Stimulated activated CD8-positive, alpha-beta memory T cell treated with anti-CD3 and anti-CD28 coated beads, Interleukin-4, amount 100 ng/mL, for 1 hour (primary cell): Measurements from ENCODE around the gene NRXN2.

Experiments
- DNase-seq, 2 donors: peaks; one replicate each; pipeline ENCODE4 v3.0.0-alpha.2; 2020; ENCODE audit warnings: low read depth in 2 of 2, low spot score in 1 of 2

Gene NRXN2

GRCh38 chr11:64744544-64745188, 21.7 kb upstream of the NRXN2 start:
- no peak for DNase-seq

GRCh38 chr11:64743591-64744543, 20.9 kb upstream of the NRXN2 start, which contains the start of gene RASGRP2:
Gene RASGRP2, minus strand, starts transcription at chr11:64744142. Its CDS starts 1,276 bp downstream, at chr11:64742866.
- DNase-seq: peak; percentile 73 to 74

- peak; percentile 61 to 70 for DNase-seq
Measured at GRCh38 chr11:64742889-64743590, 20.0 kb upstream of the NRXN2 start.

GRCh38 chr11:64742087-64742888, 19.3 kb upstream of the NRXN2 start:
- DNase-seq: no peak

- no peak for DNase-seq
Measured at GRCh38 chr11:64741375-64742086, 18.5 kb upstream of the NRXN2 start.

- DNase-seq: no peak
Measured at GRCh38 chr11:64739871-64740270, 16.9 kb upstream of the NRXN2 start.

GRCh38 chr11:64736654-64737053, 13.7 kb upstream of the NRXN2 start:
- DNase-seq: no peak

GRCh38 chr11:64735725-64736259, 12.8 kb upstream of the NRXN2 start:
- no peak for DNase-seq

- no peak for DNase-seq
Measured at GRCh38 chr11:64734811-64735724, 12.1 kb upstream of the NRXN2 start.

- no peak for DNase-seq
Measured at GRCh38 chr11:64731601-64732000, 8.6 kb upstream of the NRXN2 start.

- no peak for DNase-seq
Measured at GRCh38 chr11:64729851-64730382, 6.9 kb upstream of the NRXN2 start.

GRCh38 chr11:64728757-64729365, 5.9 kb upstream of the NRXN2 start:
- no peak for DNase-seq

- no peak for DNase-seq
Measured at GRCh38 chr11:64726867-64727530, 4.0 kb upstream of the NRXN2 start.

- DNase-seq: no peak
Measured at GRCh38 chr11:64726211-64726641, 3.2 kb upstream of the NRXN2 start.

- DNase-seq: no peak
Measured at GRCh38 chr11:64724863-64725532, 2.0 kb upstream of the NRXN2 start.

GRCh38 chr11:64723907-64724862, 1.2 kb upstream of the NRXN2 start:
- DNase-seq: no peak
